IMR-90 (cell line): Measurements from ENCODE around the gene WDR53. TPM values are rescaled to one million over a fixed set of nuclear protein-coding genes. Genes with fewer than 3 reads are reported as not detected.
A peak's percentile ranks its signal among the peaks of the same experiment; 100 is the strongest.

Experiments
- ATAC-seq: fragments of 200-7000 bp; cut with Tn5 transposase; 2 replicates; pipeline ENCODE4 v1.9.1; 2020; ENCODE audit warnings: low read depth, mild to moderate bottlenecking, moderate library complexity
- BruUV-seq: library from RNA; stranded (reverse); fragments of 400-500 nt; replicated peaks from 2 replicates; lab custom pipeline; 2021; lab: Mats Ljungman, UMichigan
- CTCF ChIA-PET: fragments of 300-600 bp; formaldehyde crosslinking; extraction: SDS; loops from one replicate; lab custom pipeline; 2021; ENCODE audit warnings: antibody characterized with exemption; lab: Yijun Ruan, JAX
- POLR2A ChIA-PET: fragments of 300-600 bp; sonication (Branson Sonifier 250); formaldehyde crosslinking; loops from one replicate; lab custom pipeline; 2022; ENCODE audit warnings: antibody characterized with exemption; ENCODE audit not compliant: unreplicated experiment; lab: Charles Lee
- DNase-seq: peaks from one replicate; pipeline ENCODE4 v3.0.0; 2013
- H2AFZ ChIP-seq: replicated peaks from 2 replicates; pipeline ENCODE3; 2013; ENCODE audit warnings: low read length, mild to moderate bottlenecking; ENCODE audit not compliant: poor library complexity
- H2AK5ac ChIP-seq: 2 replicates; pipeline ENCODE4 v1.6.1; 2013; ENCODE audit warnings: low read depth, low read length, inconsistent platforms
- H2AK9ac ChIP-seq: replicated peaks from 2 replicates; pipeline ENCODE3; 2013; ENCODE audit warnings: mild to moderate bottlenecking, low read depth, low read length, moderate library complexity; ENCODE audit not compliant: poor library complexity
- H2BK120ac ChIP-seq: 2 replicates; pipeline ENCODE4 v1.6.1; 2013; ENCODE audit warnings: low read depth, low read length, inconsistent platforms
- H2BK15ac ChIP-seq: 3 replicates; pipeline ENCODE4 v1.6.1; 2013; ENCODE audit warnings: low read depth, low read length, inconsistent platforms
- H2BK20ac ChIP-seq: 2 replicates; pipeline ENCODE4 v1.6.1; 2013; ENCODE audit warnings: low read depth, mild to moderate bottlenecking, inconsistent platforms, low read length, moderate library complexity
- H2BK5ac ChIP-seq: 2 replicates; pipeline ENCODE4 v1.6.1; 2013; ENCODE audit warnings: mild to moderate bottlenecking, low read depth, low read length, inconsistent platforms; ENCODE audit not compliant: poor library complexity, severe bottlenecking
- H3K14ac ChIP-seq: replicated peaks from 2 replicates; pipeline ENCODE4 v1.6.1; 2013; ENCODE audit warnings: low read depth, low read length, inconsistent platforms
- H3K18ac ChIP-seq: 2 replicates; pipeline ENCODE4 v1.6.1; 2013; ENCODE audit warnings: low read depth, low read length, control low read depth
- H3K23ac ChIP-seq: 2 replicates; pipeline ENCODE4 v1.6.1; 2013; ENCODE audit warnings: low read depth, low read length, inconsistent platforms
- H3K27ac ChIP-seq: 2 replicates; pipeline ENCODE4 v1.5.1; 2013; ENCODE audit warnings: mild to moderate bottlenecking, control low read depth, low read length; ENCODE audit not compliant: insufficient read depth
- H3K27me3 ChIP-seq: 2 replicates; pipeline ENCODE4 v1.6.1; 2013; ENCODE audit warnings: low read length; ENCODE audit not compliant: control insufficient read depth, insufficient read depth
- H3K36me3 ChIP-seq: 2 replicates; pipeline ENCODE4 v1.6.1; 2013; ENCODE audit warnings: low read length, mixed read lengths; ENCODE audit not compliant: control insufficient read depth, insufficient read depth
- H3K4ac ChIP-seq: 2 replicates; pipeline ENCODE4 v1.6.1; 2013; ENCODE audit warnings: low read depth, low read length, inconsistent platforms
- H3K4me1 ChIP-seq: 2 replicates; pipeline ENCODE4 v1.6.1; 2013; ENCODE audit warnings: low read length, mixed read lengths; ENCODE audit not compliant: control insufficient read depth, insufficient read depth
- H3K4me2 ChIP-seq: 2 replicates; pipeline ENCODE4 v1.6.1; 2013; ENCODE audit warnings: low read depth, mild to moderate bottlenecking, control low read depth, low read length, moderate library complexity
- H3K4me3 ChIP-seq: 2 replicates; pipeline ENCODE4 v1.5.1; 2013; ENCODE audit warnings: low read depth, mild to moderate bottlenecking, control low read depth, low read length, moderate library complexity; ENCODE audit not compliant: insufficient read depth
- H3K56ac ChIP-seq: 2 replicates; pipeline ENCODE4 v1.6.1; 2013; ENCODE audit warnings: low read length, inconsistent platforms; ENCODE audit not compliant: insufficient read depth; ENCODE audit errors: extremely low read depth
- H3K79me1 ChIP-seq, 2 experiments: 2 replicates each; pipeline ENCODE4 v1.6.1; 2013; ENCODE audit warnings: low read length in 2 of 2, inconsistent platforms in 1 of 2, low read depth in 1 of 2
- H3K9ac ChIP-seq: 2 replicates; pipeline ENCODE4 v1.6.1; 2013; ENCODE audit warnings: low read depth, low read length, control low read depth
- H3K9me1 ChIP-seq: 2 replicates; pipeline ENCODE4 v1.6.1; 2013; ENCODE audit warnings: low read length, inconsistent platforms; ENCODE audit not compliant: insufficient read depth
- H3K9me3 ChIP-seq: 2 replicates; pipeline ENCODE4 v1.6.1; 2013; ENCODE audit warnings: low read length; ENCODE audit not compliant: control insufficient read depth, insufficient read depth
- H4K20me1 ChIP-seq: 2 replicates; pipeline ENCODE4 v1.6.1; 2013; ENCODE audit warnings: low read length, inconsistent platforms; ENCODE audit not compliant: insufficient read depth
- H4K5ac ChIP-seq: 2 replicates; pipeline ENCODE4 v1.6.1; 2013; ENCODE audit warnings: mild to moderate bottlenecking, low read depth, low read length, control low read depth
- H4K8ac ChIP-seq, 2 experiments: 2 replicates each; pipeline ENCODE4 v1.6.1; 2013; ENCODE audit warnings: low read depth in 2 of 2, low read length in 2 of 2, control low read depth in 1 of 2, inconsistent platforms in 1 of 2
- H4K91ac ChIP-seq: 2 replicates; pipeline ENCODE4 v1.6.1; 2013; ENCODE audit warnings: low read depth, low read length, inconsistent platforms; ENCODE audit not compliant: insufficient read depth
- BHLHE40 ChIP-seq: fragments of 150-350 bp; IDR thresholded peaks from 2 replicates; pipeline ENCODE4 v1.6.1; 2016; ENCODE audit warnings: mild to moderate bottlenecking, low read depth, low read length
- CEBPB ChIP-seq: IDR thresholded peaks from 2 replicates; pipeline ENCODE4 v1.6.1; 2012; ENCODE audit warnings: low read depth, low read length, improper control_type of control experiment
- CHD1 ChIP-seq: IDR thresholded peaks from 2 replicates; pipeline ENCODE4 v1.6.1; 2012; ENCODE audit warnings: low read depth, low read length, improper control_type of control experiment
- CTCF ChIP-seq: conservative IDR thresholded peaks from 2 replicates; pipeline ENCODE4 v1.5.1; 2012; ENCODE audit warnings: mild to moderate bottlenecking, low read depth, low read length, improper control_type of control experiment
- ELK1 ChIP-seq: fragments of 150-350 bp; IDR thresholded peaks from 2 replicates; pipeline ENCODE4 v1.6.1; 2016; ENCODE audit warnings: low read depth, mild to moderate bottlenecking, low read length, moderate library complexity, borderline replicate concordance
- FOS ChIP-seq: fragments of 150-350 bp; IDR thresholded peaks from 2 replicates; pipeline ENCODE4 v1.6.1; 2016; ENCODE audit warnings: low read depth, low read length
- MAFK ChIP-seq: IDR thresholded peaks from 2 replicates; pipeline ENCODE4 v1.6.1; 2012; ENCODE audit warnings: low read depth, low read length, improper control_type of control experiment
- MAZ ChIP-seq: IDR thresholded peaks from 2 replicates; pipeline ENCODE4 v1.6.1; 2012; ENCODE audit warnings: low read depth, mild to moderate bottlenecking, low read length, improper control_type of control experiment, moderate library complexity, borderline replicate concordance
- MXI1 ChIP-seq: IDR thresholded peaks from 2 replicates; pipeline ENCODE4 v1.6.1; 2012; ENCODE audit warnings: low read depth, mild to moderate bottlenecking, low read length, moderate library complexity, borderline replicate concordance
- NFE2L2 ChIP-seq: fragments of 150-350 bp; IDR thresholded peaks from 2 replicates; pipeline ENCODE4 v1.6.1; 2016; ENCODE audit warnings: low read depth, mild to moderate bottlenecking, low read length
- RAD21 ChIP-seq: IDR thresholded peaks from 2 replicates; pipeline ENCODE4 v1.6.1; 2012; ENCODE audit warnings: low read length, improper control_type of control experiment
- RFX5 ChIP-seq: IDR thresholded peaks from 2 replicates; pipeline ENCODE4 v1.8.0; 2012; ENCODE audit warnings: low read depth, mild to moderate bottlenecking, low read length, moderate library complexity
- SMC3 ChIP-seq: fragments of 150-350 bp; IDR thresholded peaks from 2 replicates; pipeline ENCODE4 v1.6.1; 2016; ENCODE audit warnings: low read depth, mild to moderate bottlenecking, antibody characterized with exemption, low read length, moderate library complexity
- WGBS, 2 experiments: methylation state at CpG; one replicate each; pipeline versions ENCODE4 v1.1.5 to v1.1.7; 2013; ENCODE audit warnings: missing lambda C conversion rate in 2 of 2; ENCODE audit not compliant: insufficient read length in 1 of 2; ENCODE audit errors: extremely low coverage in 2 of 2; 5-methylcytosine and 5-hydroxymethylcytosine counted together
- dilution Hi-C: fragments of 300-500 bp; cut with HindIII; formaldehyde crosslinking; loops from one replicate; pipeline ENCODE4 v1.14.3; 2018; ENCODE audit warnings: low sequenced_read_pairs; ENCODE audit not compliant: unreplicated experiment
- in situ Hi-C: fragments of 300-500 bp; cut with MboI; formaldehyde crosslinking; loops from 3 replicates; pipeline ENCODE4 v1.14.3; 2019; ENCODE audit warnings: low sequenced_read_pairs, inconsistent platforms, mixed read lengths
- intact Hi-C: fragments of 100-400 bp; cut with micrococcal nuclease; formaldehyde crosslinking; loops from 2 replicates; pipeline ENCODE4 v1.10.0; 2022
- polyA plus RNA-seq, 3 experiments: library from polyadenylated mRNA; depleted of rRNA; stranded (reverse); fragments of >200 nt; gene quantifications; 2 replicates each; pipeline ENCODE4 v1.2.3, GENCODE V29; 2012; ENCODE audit warnings: low replicate concordance in 1 of 3
- total RNA-seq: library from RNA; depleted of rRNA; stranded (reverse); fragments of >200 nt; gene quantifications from 2 replicates; pipeline ENCODE4 v1.2.3, GENCODE V29; 2012

WDR53 gene
- total and polyA plus RNA-seq, 2 of the 4 experiments (the other 2 are of a cell fraction): 5.7 to 5.9 TPM

- Histone ChIP-seq H2BK120ac (0 out of 2 replicates have a peak within 1 kb of the TSS, but pooled peaks have one; percentile 3), H3K27me3 (no peaks in the 10 kb centered on the region), H3K36me3 (no peaks in the 10 kb centered on the region), H3K56ac (no peak within 1 kb of the TSS), H2BK20ac (no peak within 1 kb of the TSS), H3K23ac (no peak within 1 kb of the TSS), H4K20me1 (no peaks in the 10 kb centered on the region), H4K91ac (no peak within 1 kb of the TSS), H3K4me1 (no peaks in the 10 kb centered on the region; the same call in 1 of the 2 replicates), H4K5ac (no peak within 1 kb of the TSS), H3K4me3 (no peak within 1 kb of the TSS), H3K14ac (0 out of 2 replicates have a peak within 1 kb of the TSS, but pooled peaks have one; percentile 12), H3K4me2 (no peak within 1 kb of the TSS), H3K9me1 (no peaks in the 10 kb centered on the region; the same call in 1 of the 2 replicates), H3K79me1 (no peaks in the 10 kb centered on the region), H2AK9ac (no peak within 1 kb of the TSS), H3K27ac (no peak within 1 kb of the TSS), H2BK5ac (no peak within 1 kb of the TSS), H3K4ac (no peak within 1 kb of the TSS), H4K8ac (no peak within 1 kb of the TSS), H2AFZ (no peak within 1 kb of the TSS), H3K18ac (no peak within 1 kb of the TSS), H2AK5ac (no peak within 1 kb of the TSS), H3K9me3 (peaks cover 20% of the 10 kb centered on the region), H3K9ac (no peak within 1 kb of the TSS), H2BK15ac (no peak within 1 kb of the TSS)
- BruUV-seq: no TSS peak
- TF ChIP-seq FOS: no peak
- no peak for TF ChIP-seq MAZ
- TF ChIP-seq MAFK: no peak
- no peak for TF ChIP-seq ELK1
- TF ChIP-seq MXI1: no peak
- no peak for TF ChIP-seq RFX5
- TF ChIP-seq CTCF: no peak
- no peak for TF ChIP-seq CEBPB
- no peak for TF ChIP-seq BHLHE40
- TF ChIP-seq SMC3: no peak
- TF ChIP-seq CHD1: no peak
- no peak for TF ChIP-seq NFE2L2
- TF ChIP-seq RAD21: no peak
- dilution Hi-C loops (no loop called here), in situ Hi-C loops (loop anchor here (10.0 kb wide), 1 partner anchor 440 kb away; no protein-coding TSS in a partner anchor), intact Hi-C loops (loop anchor here (5.0 kb wide), 1 partner anchor 433 kb away; the partner anchor contains the start of gene TFRC)
- WGBS, 2 experiments: 93% methylated on average over 2 of the region's 10 CpGs; no CpG with 5 or more reads in 1 of the 2 experiments
- ChIA-PET CTCF (no interaction called here), POLR2A (no interaction called here)
- DNase-seq: no peak
- no peak for ATAC-seq
Measured at GRCh38 chr3:196514913-196515621, 53.3 kb downstream of the WDR53 start, which contains the start of gene SMCO1. Gene SMCO1, minus strand, starts transcription at chr3:196515346. Its CDS starts 137 bp downstream, at chr3:196515209.
